Right forelimb (tissue), 1 donor: ENCODE measurements around the gene TIMMDC1.

ENCODE experiments used
- DNase-seq: peaks from one replicate; pipeline ENCODE4 v3.0.0-alpha.2; 2018

Gene TIMMDC1

DNA sequence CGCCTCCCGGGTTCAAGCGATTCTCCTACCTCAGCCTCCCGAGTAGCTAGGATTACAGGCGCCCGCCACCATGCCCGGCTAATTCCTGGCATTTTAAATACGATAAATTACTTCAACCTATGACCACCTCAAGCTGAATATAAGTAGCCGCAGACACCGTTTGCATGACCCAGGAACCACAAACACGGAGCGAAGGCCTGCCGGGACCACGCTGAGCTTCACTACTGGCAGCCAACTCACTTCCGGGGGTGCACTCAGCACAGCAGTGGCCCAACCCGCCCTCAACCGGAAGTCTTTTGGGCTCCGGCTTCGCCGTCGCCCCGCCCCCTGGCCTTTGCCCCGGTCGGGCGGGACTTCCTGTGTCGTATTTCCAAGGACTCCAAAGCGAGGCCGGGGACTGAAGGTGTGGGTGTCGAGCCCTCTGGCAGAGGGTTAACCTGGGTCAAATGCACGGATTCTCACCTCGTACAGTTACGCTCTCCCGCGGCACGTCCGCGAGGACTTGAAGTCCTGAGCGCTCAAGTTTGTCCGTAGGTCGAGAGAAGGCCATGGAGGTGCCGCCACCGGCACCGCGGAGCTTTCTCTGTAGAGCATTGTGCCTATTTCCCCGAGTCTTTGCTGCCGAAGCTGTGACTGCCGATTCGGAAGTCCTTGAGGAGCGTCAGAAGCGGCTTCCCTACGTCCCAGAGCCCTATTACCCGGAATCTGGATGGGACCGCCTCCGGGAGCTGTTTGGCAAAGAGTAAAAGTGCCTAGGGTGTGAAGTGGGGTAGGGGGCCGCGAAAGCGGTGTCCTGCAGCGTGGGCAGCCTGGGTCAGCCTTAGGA is at the start of gene TIMMDC1:
Gene TIMMDC1, plus strand, starts transcription at position 362 of the 826 bp plus-strand sequence. Its CDS starts 187 bp downstream, at position 549.
- peak; percentile 99 for DNase-seq

DNA sequence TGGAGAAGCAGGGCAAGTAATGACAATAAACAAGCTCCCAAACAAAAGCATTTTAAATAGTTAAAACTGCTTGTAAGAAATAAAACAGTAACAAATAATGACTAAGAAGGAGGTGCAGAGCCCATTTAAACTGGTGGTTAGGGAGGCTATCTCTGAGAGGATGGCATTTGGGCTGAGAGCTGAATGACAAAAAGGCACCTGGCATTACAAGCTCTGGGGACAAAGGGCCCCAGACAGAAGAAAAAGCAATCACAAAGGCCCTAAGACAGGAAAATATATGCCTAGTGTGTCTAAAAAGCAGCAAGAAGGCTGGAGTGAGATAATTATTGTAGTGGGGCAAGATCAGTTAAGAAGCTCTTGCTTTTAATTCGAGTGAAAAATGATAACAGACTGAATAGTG is 44.5 kb upstream of the TIMMDC1 start:
- no peak for DNase-seq

DNA sequence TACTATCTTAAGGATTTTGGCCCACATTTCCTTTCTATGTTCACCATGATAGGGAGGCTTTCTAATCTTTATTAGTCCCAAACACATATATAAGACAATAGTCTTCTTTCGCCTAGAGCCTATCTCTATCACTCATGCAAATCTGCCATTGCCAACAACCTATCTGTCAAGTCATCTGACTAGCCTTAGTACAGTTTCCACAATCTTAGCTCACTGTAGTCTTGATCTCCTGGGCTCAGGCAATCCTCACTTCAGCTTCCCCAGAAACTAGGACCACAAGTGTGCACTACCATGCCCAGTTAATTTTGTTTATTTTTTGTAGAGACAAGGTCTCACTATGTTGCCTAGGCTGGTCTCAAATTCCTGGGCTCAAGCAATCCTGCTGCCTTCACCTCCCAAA is 41.9 kb upstream of the TIMMDC1 start:
- no peak for DNase-seq

- no peak for DNase-seq
These were observed 41.1 kb upstream of the TIMMDC1 start for GRCh38 chr3:119457246-119457645.

- DNase-seq, result peak; percentile 99
These were observed 34.9 kb upstream of the TIMMDC1 start, which contains the start of gene TMEM39A for GRCh38 chr3:119463171-119464169. TMEM39A (minus strand) TSS chr3:119463615; CDS start chr3:119462074, 1,541 bp downstream.

- DNase-seq, result no peak
These were observed 30.3 kb upstream of the TIMMDC1 start for GRCh38 chr3:119468041-119468440.

- DNase-seq, result no peak
These were observed 28.7 kb upstream of the TIMMDC1 start for GRCh38 chr3:119469418-119470189.

DNA sequence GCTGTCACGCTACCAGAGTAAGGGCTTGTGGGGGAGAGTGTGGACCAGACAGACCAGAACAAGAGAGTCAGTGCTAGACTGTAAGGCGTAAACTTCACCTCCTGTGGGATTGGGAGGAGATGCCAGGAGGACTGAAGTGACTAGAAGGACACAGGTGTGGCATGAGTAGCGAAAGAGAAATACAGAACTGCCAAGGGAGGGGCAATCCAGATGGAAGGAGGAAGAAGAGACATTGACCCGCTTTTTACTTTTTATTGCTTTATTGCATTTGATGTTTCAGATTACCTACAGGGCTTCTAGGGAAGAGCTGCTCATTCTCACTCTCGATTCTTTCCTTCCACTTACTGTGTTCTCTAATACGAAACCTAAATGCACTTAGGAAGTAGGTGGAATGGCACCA is 27.5 kb upstream of the TIMMDC1 start:
- DNase-seq, result no peak

DNA sequence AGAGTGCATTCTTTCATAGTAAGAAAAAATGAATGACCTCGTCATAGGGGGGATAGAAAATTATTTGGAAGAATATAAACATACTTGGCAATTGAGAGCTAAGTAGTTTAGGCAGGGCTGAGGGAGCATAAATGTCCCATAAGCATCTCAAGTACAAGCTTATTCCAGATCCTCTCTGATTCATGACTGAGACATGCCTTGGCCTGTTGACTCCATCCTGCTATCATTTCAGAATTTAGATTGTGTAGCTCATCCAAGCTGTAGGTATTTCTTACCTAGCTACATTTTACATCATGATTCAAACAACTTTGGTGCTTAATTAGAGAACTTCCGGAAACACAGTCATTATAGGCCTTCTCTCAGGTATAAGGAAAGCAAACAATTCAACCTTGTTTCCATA is 17.3 kb upstream of the TIMMDC1 start:
- no peak for DNase-seq

DNA sequence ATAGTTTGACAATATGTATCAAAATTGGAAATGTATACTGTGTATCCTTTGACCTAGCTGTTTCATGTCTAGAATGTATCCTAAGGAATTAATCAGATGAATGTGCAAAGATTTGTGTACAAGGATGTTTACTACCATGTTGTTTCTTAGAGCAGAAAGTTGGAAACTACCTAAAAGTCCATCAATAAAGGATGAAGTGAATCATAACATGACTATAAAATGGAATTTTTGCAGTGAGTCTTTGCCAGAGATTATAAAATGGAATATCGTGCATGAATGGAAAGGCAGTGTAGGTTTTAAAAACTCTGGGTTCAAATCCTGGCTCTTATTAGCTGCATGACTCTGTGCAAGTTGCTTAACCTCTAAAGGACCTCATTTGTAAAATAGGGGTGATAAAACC is 15.2 kb upstream of the TIMMDC1 start:
- DNase-seq, result no peak

- no peak for DNase-seq
These were observed 12.8 kb upstream of the TIMMDC1 start for GRCh38 chr3:119485563-119485962.

GRCh38 chr3:119490153-119490552 is 8.2 kb upstream of the TIMMDC1 start:
- DNase-seq, result no peak

DNA sequence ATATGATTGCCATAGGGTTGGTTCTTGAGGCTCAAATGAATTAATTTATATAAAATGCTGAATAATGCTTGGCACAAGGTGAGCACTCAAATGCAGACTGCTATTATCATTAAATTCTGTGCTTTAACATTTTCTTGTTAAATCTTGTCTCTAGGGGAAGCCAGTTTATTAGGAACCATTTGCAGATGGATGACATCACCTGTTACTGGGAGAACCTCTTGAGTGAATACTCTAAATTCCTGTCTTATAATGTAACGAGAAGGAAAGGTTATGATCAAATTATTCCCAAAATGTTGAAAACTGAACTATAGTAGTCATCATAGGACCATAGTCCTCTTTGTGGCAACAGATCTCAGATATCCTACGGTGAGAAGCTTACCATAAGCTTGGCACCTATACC is 6.2 kb upstream of the TIMMDC1 start:
- no peak for DNase-seq

DNA sequence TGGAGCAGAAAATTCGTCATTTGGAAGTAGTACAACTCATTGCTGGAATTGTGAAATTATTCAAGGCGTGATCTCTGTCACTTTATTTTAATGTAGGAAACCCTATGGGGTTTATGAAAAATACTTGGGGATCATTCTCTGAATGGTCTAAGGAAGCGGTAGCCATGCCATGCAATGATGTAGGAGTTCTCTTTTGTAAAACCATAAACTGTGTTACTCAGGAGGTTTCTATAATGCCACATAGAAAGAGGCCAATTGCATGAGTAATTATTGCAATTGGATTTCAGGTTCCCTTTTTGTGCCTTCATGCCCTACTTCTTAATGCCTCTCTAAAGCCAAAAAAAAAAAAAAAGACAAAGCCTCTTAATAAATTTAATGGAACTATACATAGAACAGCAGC is 5.5 kb upstream of the TIMMDC1 start:
- DNase-seq, result no peak

- DNase-seq, result no peak
These were observed 3.8 kb upstream of the TIMMDC1 start for GRCh38 chr3:119494597-119494996.

DNA sequence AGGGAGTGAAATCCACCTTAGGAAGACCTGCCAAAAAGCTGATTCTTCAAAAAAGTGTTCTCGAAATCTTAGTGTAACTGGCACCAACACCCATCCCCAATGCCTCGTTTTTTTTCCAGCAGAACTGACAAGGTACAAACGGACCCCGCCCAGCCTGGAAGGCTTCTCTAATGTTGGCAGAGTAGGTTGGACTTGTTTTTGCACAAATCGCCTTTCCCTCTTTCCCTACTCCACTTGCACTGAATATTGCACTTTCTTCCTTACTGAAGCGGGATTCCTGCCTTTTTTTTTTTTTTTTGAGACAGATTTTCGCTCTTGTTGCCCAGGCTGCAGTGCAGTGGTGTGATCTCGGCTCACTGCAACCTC is 544 bp upstream of the TIMMDC1 start:
- DNase-seq, result peak; percentile 59

DNA sequence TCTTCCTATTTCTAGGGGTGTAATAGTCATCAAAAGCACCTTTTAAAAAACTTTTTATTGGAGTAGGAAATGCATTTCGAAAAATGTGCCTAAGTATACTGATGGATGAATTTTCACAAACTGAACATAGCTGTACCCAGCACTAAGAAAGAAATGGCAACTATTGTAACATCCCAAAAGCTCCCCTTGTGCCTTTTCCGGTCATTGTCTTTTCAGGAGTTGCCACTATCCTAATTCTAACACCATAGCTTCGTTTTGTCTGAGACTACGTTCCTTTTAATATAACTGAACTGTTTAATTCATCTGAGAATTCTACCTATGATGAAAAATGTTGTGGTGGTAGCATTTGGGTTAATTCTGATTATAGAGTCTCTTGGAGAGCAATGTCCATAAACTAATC is 1.9 kb downstream of the TIMMDC1 start:
- no peak for DNase-seq

- no peak for DNase-seq
These were observed 2.6 kb downstream of the TIMMDC1 start for GRCh38 chr3:119500901-119501300.

DNA sequence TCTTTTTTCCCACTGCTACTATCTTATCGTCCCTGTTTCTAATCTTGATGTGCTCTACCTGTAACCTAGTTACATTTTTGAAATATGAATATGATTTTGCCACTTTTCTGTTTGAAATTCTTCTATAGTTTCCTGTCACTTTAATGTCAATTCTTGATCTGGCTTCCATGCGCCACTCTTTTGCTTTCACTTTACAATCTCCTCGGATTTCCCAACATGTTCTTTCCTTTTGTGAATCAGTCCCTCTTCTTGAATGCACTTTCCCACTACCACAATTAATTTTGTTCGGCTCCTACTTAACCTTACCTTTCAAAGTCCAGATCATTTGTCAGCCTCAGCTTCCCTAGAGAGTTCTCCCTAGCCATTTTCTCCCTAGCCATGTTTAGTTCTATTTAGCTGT is 8.3 kb downstream of the TIMMDC1 start:
- no peak for DNase-seq

DNA sequence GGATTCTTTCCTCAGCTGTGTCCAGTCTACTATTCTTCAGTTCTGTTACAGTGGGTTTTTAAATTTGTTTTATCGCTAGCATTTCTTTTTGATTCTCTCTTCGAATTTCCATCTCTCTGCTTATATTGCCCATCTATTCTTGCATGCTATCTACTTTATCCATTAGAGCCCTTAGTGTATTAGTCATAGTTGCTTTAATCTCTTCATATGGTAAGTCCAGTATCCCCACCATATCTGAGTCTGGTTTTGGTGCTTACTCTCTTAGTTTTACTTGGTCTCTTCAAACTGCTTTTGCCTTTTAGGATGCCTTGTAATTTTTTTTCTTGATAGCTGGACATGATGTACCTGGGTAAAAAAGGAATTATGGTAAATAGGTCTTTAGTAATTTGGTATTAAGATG is 9.1 kb downstream of the TIMMDC1 start:
- DNase-seq, result no peak

DNA sequence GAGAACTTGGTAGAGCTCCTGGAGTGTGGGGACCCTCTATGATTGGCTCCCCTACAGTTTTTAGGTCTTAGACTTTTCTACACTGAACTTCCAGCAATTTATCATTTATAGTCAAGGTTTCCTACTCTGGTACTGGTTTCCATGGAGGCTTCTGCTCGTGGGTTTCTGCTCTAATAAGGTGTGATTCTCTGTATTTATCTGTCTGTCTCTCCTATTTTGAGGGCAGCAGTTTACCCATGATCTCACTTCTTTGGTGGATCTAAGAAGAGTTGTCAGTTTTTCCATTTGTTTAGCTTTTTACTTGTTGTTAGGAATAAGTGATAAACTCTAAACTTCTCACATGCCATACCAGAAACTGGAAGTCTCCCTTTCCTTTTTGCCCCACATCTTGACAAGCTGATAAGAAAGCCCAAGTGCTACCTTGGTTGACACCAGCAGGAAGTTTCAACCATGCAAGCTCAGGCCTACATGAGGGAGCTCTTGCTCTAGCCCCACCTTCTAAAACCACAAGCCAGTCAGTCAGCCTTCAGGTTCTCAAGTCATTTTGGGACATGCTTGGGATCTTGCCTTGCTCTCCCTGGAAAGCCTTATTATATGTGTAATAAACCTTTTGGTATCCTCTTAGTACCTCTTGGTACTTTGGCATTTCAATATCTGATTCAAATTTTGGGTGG is 10.0 kb downstream of the TIMMDC1 start:
- DNase-seq, result no peak

DNA sequence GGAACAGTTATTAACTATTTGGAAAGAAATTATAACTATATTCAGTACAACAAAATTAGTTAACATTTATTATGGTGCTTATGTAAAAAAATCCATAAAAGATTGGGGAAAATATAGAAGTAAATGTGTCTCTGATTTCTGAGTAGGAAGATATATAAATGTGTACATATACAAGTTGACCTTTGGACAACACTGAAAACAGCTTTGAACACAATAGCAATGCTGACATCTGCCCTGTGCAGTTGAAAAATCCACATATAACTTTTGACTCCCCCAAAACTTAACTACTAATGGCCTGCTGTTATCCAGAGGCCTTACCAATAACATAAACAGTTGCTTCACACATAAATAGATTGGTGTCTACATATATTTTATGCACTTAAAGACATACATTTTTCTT is 12.3 kb downstream of the TIMMDC1 start:
- no peak for DNase-seq
